IPS-NIHi11 (cell line): Measurements from ENCODE around the gene TMEM18.
"Not testable (repeated sequence)": the region's sequence is repeated elsewhere in the genome, so short reads cannot be mapped to it uniquely, and the experiment has no call there.

ENCODE experiments used
- DNase-seq: peaks from one replicate; pipeline ENCODE4 v3.0.0; 2012; ENCODE audit warnings: mixed read lengths, low spot score

The TMEM18 gene

DNA sequence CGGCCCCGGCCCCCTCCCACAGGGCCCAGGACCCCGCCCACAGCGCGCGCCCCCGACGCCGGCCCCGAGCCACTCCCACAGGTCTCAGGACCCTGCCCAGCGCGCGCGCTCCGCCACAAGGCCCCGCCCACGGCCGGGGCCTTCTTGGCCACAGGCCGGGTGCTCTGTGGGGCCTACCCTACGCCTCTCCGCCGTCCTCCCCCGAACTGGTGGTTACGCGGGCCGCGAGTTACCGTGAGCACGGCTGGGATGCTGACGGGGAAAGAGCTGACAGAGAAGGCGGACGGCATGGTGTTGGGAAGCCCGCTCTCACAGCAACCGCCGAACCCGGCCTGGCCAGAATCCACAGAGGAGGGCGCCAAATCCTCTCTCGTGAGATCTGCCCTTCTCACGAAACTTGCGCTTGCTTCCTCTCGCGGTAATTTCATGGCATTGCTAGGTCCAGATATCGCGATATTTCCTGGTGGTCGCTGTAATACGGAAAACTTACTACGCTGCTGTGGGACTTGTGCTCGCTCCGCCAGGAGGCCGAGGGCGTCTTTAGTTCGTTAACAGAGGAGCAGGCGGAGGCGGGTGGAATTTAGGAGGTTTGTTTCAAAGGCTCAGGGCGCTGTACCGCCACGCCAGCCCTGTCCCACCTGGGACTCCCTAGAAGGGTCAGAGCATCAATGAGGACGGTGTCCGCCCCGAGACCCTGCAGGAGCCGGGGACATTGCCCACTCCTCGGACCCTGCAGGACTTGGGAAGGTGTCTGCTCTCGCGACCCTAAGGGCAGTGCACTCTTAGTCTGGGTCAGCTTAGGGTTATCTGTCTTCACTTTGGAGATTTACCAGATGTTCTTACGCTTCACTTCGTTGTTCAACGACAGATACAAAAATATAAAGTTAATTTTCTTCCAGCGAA is at the start of gene TMEM18:
Gene TMEM18, minus strand, starts transcription at position 351 of the 903 bp plus-strand sequence. Its CDS starts 61 bp downstream, at position 290.
- DNase-seq = peak; percentile 83

DNA sequence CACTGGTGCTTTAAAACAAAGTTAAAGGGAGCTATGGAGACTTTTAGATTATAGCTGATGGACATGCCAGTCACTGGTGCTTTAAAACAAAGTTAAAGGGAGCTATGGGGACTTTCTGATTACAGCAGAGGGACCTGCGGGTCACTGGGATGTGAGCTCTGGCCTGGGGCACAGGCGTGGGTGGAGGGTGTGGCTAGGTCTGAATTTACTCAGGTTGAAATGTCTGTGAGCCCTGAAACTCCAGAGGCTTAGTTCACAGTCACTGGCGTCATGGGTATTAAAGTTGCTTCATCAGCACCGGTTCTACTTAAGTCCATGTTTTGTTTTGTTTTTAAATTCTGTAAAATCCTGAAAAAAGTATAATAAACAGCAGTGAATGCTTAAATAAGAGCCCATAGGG is 49.0 kb upstream of the TMEM18 start:
- no peak for DNase-seq

DNA sequence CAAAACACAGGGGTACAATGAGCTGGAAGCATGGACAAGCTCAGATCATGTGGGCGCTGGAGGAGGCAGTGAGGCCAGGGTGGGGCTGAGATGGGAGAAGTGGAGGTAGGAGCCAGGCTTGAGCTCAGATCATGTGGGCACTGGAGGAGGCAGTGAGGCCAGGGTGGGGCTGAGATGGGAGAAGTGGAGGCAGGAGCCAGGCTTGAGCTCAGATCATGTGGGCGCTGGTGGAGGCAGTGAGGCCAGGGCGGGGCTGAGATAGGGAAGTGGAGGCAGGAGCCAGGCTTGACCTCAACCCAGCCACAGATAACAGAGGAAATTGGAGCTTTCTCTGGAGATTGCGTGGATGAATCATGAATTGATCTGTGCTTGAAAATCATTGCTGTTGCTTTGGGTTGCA is 48.3 kb upstream of the TMEM18 start:
- no peak for DNase-seq

DNA sequence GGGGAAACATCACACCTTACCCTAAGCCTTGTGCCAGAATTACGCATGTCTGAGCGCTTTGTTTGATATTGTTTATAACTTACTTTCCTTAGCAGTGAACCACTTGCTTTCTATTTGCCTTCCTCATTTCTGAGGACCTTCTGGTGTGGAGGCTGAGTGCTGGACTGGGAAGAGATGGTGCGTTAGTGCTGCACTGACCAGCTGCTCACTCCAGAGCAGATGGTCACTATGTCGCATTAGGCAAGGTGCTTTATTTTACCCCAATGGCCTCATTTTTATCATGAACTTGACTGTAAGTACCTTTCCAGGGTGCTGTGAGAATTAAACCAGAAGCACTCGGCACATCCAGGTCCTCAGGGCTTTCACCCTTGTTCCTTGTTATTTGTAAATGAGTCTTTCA is 46.6 kb upstream of the TMEM18 start:
- DNase-seq = no peak

DNA sequence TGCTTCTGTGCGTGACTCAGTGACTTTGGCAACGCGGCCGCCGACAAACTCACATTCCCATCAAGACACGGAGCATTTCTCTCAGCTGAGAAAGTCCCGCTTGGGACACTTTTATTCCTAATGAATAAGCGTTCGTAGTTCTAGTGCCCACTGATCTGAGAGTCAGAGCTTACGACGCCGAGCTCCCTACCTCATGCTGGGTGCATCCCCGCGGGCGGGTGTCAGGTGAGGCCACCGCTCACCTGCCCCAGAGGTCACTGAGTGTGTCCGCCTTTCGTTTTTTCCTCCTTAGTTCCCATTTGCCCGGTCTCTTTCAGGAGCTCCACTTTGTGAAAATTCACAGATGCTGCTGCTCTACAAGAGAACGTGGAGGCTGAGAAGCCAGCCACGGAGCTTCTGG is 43.6 kb upstream of the TMEM18 start:
- no peak for DNase-seq

DNA sequence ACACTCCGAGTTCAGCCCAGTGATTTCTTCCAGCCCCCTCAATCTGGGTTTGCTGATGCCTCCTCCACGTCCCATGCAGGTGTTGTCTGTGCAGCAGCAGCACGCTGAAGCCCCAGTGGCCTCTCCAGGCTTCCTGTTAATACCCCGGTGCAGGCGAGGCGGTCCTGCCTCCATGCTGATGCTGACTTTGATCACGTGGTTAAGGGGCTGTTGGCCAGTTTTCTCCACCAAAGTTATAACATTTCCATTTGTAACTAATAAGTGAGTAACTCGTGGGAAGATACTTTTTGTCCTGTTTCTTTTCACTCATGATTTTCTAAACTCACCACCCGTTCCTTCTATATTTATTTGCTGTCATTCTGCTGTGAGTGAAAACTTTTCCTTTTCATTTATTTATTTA is 42.5 kb upstream of the TMEM18 start:
- DNase-seq = no peak

DNA sequence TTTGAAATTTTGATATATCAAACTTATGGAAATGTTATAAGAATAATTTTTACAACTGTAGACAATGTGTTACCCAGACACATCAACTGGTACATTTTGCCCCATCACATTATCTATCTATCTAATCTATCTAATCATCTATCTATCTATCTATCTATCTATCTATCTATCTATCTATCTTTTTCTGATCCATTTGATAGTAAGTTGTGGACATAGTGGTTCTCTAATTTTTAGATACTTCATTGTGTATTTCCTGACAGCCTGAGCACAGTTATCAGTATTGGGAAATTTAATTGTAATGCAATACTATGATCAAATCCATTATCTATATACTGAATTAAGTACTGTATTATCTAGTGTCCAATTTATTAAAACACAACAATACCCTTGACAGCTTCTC is 42.0 kb upstream of the TMEM18 start:
- DNase-seq = no peak

DNA sequence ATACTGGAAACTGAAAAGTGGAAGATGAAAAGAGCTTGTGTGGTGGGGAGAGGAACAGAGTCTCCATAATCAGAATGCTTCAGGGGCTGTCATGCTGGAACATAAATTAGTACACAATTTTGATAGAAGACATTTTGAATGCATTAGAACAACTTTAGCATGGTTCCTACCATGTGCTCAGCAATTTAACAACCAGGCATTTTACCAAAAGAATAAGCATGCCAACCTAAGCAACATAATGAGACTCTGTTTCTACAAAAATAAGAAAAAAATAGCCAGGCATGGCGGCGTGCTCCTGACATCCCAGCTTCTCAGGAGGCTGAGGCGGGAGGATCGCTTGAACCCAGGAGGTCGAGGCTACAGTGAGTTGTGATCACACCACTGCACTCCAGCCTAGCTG is 40.5 kb upstream of the TMEM18 start:
- no peak for DNase-seq

DNA sequence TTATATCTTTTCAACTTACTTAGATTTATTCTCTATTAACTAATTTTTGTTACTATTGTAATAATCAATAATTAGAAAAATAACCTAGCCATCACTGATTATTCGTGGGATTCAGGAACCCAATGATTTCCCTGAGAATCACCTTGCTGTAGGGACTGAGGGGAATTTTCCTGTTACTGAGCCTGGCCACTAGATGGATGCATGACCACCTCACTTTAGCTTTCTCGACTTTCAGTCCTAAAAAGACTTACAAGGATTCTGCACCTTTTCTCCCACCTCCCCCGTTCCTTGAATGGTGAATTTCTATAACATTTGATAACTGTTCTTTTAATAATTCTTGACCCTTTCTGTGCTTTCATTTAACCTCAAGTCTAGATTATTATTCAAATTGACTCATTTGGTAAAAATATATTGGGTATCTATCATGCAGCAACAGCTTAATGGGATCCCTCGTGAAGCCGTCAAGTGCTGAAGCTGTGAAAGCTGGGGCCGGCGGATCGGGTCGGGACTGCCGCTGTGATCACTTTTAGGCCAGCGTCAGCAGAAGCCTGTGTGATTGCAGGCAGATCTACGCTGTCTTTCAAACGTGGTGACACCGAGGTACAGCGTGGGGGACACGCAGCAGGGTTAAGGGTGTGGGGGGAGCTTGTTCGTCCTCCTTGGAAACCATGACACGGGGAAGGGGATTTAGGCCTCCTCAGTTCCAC is 38.8 kb upstream of the TMEM18 start:
- DNase-seq = peak; percentile 40

DNA sequence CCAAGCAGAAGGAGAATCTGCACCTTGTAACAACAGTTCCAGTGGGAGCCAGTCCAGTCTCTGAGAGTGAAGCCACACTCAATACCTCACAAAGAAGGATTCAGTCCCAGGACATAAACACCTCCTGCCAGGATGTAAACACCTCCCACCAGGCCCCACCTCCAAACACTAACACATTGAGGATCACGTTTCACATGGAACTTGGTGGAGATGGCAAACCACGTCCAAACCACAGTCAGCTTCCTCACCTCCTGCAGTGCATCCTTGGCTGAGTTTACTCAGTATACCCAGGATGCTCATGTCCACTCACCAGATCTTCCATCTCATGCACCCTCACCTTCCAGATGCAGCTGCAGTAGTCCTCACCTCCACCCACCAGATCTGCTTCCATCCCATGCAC is 37.8 kb upstream of the TMEM18 start:
- no peak for DNase-seq

DNA sequence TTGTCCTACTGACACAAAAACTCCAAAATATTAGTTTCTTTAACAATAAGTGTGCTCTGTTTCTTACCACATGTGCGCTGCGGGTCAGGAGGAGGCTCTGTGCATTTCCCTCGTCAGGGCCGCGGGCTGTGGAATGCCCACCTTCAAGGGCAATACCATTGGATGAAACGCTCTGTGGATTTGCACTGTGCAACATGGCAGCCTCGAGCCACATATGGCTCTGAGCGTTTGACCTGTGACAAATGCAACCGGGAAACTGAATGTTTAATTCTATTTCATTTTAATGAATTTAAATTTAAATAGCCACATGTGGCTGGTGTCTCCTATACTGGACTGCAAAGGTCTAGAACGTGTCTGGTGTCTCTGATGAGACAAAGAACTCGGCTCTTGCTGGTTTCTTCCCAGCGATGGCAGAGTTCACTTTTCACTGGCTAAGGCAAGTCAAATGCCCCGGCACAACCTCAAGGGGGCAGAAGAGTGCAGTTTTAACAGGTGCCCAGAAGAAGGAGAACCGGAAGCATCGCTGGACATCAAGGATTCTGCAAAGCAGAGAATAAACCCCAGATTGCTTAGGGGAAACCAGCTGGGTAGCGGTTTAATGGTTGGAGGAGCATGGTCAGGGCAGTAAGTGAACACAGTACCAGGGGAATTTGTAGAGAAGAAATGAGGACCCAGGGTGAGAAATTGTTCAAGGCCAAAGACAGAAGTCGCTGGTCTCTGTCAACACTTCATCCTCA is 37.0 kb upstream of the TMEM18 start:
- peak; percentile 68 for DNase-seq

DNA sequence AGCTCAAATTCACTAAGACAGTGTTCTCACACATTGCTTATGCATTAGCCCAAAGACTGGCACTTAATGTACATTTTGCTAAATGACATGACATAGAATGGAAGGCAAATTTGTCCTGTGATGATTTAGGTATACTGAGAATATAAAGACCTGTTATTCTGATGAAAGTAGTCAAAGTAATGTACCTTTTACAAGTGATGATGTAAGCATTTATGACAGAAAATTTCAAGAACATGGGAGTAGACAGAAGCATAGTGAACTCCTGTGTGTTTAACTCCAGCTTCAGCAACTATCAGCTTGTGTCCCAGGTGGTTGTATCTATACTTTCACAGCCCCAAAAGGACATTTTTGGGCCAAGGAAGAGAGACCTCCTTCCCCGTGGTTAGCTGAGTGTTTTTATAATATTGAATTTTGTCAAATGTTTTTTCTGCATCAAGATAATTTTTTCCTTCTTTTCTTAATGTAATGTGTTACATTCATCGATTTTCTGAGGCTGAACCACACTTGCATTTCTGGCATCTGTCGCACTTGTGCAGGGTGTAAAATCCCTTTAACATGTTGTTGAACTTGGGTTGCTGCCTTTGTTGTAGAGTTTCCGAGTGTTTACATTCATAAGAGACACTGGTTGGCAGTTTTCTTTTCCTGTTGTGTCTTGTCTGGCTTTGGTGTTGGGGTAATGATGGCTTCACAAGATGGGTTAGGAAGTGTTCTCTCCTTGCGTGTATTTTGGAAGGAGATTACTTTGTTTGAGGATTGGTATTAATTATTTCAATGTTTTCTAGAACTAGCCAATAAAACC is 33.9 kb upstream of the TMEM18 start:
- no peak for DNase-seq

DNA sequence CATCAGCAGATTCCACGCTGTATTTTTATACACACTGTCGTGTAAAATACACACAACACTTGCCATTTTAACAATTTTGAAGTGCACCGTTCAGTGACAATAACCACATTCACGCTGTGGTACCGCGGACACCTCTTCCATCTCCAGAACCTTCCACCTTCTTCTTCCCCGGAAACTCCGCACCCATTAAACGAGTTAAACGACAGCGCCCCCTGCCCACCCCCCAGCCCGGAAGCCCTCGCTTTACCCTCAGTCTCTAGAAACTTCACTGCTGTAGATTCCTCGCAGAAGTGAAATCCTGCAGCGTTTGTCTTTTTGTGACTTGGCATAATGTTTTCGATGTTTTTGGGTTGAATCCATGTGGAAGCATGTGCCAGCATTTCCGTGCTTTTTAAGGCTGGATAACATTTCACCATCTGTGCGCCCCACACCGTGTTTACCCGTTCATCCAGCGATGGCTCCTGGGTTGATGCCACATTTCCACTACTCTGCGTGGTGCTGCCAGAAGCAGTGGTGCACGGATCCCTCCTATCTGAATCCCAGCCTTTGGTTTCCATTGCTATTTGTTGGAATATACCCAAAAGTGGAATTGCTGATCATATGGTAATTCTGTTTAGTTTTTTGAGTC is 32.0 kb upstream of the TMEM18 start:
- DNase-seq = peak; percentile 37

DNA sequence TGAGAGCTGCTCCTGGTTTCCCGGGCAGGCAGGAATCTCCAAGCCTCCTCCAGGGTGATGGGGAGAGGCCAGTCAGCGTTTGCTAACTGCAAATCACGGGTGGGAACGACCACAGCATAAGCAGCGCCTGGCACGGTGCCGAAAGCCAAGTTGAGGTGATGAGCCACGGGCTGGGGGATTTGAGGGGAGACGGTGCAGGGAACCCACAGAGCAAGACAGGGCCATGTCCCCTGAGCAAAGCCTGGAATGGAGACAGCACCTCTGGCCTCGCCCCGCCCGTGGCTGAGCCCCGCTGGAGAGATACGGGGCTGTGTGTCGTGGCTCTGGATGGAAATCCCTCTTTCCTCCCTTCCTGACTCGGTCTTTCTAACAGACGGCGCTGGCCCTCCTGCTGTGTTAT is 31.5 kb upstream of the TMEM18 start:
- no peak for DNase-seq

DNA sequence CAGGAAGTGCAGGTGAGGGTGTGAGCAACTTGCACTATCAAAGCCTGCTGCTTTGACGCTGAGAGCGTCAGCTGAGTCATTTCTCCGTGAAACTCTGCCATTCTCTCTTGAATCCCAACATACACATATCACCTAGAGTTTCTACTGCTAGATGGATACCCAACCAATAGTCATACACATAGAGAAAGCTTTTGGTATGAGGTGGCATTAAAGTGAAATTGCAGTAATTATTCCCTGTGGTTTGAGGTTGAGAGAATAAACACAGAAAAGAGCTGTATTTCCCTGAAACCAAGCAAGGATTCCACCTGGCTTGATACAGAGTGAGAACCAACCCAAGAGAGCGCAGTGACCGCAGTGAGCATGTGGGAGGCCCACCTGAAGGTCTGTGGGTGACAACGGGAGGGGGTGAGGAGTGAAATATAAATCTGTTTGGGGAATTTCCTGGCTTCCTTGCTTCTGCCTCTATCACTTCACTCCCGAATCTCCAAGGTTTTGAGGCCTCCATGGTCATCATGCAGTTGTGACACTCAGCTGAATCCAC is 28.8 kb upstream of the TMEM18 start:
- DNase-seq = no peak

DNA sequence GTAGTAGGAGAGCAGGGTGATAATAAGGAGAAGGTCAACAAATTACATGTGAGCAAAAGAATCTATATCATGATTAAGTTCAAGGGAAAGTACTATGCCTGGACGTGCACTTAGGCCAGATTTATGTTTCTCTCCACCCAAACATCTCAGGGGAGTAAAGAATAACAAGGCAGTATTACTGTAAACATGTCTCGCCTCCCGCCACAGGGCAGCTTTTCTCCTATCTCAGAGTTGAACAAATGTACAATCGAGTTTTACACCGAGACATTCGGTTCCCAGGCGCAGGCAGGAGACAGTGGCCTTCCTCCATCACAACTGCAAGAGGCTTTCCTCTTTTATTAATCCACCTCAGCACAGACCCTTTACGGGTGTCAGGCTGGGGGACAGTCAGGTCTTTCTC is 25.6 kb upstream of the TMEM18 start:
- DNase-seq = not testable (repeated sequence)

DNA sequence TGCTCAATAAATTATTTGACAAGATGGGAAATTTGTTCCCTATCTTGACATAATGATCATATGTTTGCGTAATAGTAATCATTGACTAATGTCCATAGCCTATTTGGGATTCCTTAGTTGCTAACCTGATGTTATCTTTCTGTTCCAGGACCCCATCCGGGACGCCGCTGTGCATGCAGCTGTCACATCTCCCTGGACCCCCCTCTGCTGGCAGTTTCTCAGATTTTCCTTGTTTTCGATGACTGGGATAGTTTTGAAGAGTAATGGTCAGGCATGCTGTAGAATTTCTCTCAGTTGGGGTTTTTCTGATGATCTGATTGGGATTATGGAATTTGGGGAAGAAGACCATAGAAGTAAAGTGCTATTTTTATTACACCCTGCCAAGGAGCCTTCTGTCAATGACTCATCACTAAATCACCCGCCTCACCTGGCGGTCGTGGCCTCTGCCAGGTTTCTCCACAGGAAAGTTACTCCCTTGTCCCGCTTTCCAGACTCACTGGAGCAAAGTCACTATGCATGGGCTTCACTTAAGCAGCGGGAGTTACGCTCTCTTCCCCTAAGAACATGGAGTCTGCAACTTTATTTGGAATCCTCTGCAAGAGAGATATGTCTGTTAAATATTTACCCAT is 19.9 kb upstream of the TMEM18 start:
- no peak for DNase-seq

DNA sequence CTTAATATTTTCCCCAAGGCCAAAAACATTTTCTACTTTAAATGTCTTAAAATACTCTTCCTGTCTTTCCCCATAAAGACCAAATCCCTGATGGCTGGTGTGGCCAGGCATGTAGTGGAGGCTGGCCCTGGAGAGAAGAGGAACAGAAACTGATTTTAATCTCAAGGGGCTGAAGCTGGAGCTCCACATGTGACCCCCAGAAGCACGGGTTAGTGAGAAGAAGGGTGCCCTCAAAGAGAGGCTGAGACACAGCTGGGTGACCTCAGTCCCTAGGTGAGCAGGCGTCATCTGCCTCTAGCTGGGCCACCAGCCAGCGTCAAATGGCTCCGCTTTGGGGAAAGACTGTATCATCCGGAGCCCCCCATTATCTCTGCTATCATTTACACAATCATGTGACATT is 19.3 kb upstream of the TMEM18 start:
- DNase-seq = no peak

DNA sequence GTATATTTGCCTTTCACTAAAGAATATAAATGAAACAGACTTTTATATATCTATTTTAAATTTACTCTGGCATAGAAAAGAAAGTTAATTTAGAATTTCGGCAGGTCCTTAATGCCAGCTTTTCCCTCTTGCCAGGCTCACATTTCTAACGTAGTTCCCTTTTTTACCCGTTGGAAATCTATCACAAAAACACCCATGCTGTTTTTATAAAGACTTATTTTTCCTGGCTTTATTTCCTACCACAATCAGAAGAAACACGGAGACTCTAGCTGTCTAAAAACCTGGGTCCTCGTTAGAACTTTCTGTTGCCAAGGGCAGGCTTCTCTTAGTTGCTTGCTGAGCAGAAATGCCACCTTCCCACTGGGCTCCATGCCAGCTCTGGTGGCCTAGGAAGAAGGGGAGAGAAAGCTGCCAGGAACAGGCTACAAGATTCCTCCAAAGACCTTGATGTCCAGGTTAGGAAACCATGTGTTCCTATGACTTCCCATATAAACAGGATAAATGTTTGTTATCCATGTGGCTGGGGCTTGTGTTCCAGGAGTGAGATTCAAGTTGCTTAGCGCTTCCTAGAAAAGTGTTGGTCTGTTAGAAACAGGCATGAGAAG is 17.8 kb upstream of the TMEM18 start:
- DNase-seq = no peak

DNA sequence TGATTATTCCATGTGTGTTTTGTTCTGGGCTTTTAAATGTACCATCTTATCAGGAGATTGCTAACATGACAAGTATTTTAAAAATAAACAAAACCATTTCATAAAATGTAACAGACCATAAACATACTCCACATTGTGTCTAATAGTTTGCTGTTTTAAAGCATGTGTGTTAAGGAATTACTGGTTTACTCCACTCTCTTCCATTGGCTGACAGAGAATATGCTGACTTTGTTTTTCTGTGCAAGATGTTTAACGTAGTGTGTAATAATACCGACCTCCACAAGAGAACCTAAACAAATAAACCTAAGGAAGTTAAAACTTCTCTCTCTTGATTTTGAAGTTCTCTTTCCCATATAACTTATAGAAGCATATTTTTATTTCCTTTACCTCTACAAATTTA is 17.0 kb upstream of the TMEM18 start:
- no peak for DNase-seq
